AML-193 (cell line): ENCODE data around the gene FSTL5.

Experiments
- DNase-seq, 2 experiments: peaks; one replicate each; lab custom pipeline; 2025; lab: John Stamatoyannopoulos, UW

The FSTL5 gene

GRCh38 chr4:161937596-161937995, 226.2 kb downstream of the FSTL5 start:
- DNase-seq, result no peak

DNA sequence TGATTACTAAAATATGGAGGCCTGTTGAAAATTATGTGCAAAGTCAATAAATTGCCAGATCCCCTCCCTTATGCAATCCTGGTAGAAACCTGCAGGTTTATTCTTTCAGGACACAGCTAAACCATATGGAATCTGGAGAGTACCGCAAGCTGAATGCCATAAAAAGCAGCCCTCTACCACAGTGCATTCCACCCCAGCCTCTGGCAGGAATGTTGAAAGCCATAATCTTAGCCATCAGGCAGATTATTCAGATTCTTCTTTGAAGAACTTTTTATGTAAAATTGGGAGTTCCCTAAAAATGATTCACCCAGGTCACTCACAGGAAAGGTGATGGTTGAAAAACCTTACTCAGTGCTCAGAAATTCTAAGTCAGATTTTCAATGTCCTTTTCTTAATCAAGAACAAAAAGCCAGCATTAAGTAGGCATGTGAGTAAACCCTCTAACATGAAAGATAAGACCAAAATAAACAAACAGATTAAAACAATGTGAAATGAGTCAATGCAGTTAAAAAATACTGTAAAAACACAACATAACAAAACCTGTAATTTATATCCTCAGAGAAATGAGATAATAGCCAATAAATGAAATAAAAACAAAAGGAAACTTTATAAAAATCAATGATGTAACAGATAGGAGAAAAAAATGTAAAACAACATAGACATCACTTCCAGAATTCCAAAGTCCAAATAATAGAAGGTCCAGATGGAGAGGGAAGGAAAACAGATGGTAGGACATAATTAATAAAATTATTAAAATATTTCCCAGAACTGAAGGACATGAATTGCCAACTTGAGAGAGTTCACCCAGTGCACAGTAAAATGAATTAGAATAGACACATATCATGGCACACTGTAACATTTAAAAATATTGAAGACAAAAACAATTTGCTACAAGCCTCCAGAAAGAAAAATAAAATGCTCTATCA, 226.9 kb downstream of the FSTL5 start:
- no peak for DNase-seq

GRCh38 chr4:161931089-161931488, 232.7 kb downstream of the FSTL5 start:
- DNase-seq, result no peak

GRCh38 chr4:161929956-161930355, 233.8 kb downstream of the FSTL5 start:
- no peak for DNase-seq

- DNase-seq, result no peak
Measured at GRCh38 chr4:161926033-161926828, 237.6 kb downstream of the FSTL5 start.

- DNase-seq, result no peak
Measured at GRCh38 chr4:161920304-161921052, 243.3 kb downstream of the FSTL5 start.

DNA sequence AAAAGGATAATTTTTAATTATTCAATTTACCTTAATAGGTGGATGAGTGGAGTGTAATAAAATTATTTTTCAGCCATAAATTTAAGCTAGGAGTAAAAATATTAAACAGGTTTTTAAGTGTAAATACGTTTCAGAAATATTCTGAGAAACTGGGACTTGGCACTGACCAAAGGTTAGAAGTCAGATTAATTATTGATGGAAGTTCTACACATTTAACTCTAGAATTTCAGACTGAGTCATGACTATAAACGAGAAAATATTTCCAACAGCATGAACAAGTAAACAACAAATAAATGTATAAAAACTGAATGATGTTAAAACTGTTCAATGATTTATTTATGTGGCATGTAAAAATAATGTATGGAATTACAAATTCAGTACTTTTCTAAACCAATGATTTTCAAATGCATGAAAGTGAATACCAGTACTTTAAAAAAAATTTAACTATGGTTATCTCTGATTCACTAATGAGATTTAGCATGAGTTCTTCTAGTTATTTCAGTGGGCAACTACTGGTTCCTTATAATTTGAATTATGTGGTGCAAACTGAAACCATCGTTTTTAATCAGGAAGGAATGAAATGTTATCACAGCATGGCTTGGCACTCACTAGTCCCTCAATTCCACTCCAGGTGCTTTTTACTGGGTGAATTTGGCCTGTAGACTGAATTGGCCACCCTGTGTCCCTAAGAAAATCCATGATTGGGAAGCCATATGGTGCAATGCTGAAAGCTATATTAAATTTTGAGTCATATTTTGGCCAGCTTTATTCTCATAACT, 244.2 kb downstream of the FSTL5 start:
- no peak for DNase-seq

GRCh38 chr4:161916035-161916434, 247.8 kb downstream of the FSTL5 start:
- DNase-seq, result no peak

DNA sequence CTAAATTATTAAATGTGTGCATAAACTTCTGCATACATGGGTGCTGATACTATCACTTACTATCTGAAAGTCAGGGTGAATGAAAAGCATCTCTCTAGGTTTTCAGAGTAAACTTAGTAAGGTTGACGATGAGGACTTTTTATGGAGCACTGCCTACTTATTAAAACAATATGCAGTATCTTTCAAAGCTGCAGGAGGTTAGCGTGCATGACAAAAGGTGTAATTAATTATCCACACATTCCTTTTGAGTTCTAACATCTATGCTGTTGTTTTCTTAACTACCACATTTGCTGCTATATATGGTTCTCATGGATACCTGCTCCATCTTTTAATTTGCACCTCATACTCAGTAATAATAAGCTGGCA, 256.2 kb downstream of the FSTL5 start:
- DNase-seq, result no peak

DNA sequence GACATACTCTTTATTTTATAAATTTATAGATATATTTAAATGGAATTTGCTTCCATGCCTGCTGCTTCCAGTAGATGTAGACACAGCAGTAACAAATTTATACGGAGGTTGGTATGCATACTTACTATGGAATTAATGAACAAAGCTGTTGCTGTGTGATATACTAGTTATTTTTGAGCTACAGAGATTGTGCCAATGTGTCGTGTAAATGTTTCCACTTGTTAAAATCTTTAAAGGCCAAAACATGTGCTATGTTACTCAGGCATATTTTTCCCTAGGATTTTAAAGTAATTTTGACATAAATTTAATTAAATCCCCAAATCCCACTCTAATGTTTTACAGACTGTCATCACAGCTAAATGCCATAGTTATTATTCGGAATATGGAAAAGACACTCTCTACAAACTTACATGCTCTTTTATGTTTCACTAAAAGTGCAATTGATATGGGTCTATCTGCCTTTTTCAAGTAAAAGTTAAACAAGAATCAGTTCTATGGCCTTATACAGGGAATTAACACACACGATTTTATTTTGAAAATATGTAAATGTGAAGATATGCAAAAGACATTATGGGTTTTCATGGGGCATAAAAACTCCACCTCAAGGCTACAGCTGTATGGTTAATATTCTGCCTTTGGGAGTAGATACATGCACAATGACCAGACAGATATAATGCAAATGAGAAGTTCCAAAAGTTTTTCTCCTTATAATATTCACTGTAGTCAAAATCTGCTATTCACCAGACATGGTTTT, 256.8 kb downstream of the FSTL5 start:
- DNase-seq, result no peak

DNA sequence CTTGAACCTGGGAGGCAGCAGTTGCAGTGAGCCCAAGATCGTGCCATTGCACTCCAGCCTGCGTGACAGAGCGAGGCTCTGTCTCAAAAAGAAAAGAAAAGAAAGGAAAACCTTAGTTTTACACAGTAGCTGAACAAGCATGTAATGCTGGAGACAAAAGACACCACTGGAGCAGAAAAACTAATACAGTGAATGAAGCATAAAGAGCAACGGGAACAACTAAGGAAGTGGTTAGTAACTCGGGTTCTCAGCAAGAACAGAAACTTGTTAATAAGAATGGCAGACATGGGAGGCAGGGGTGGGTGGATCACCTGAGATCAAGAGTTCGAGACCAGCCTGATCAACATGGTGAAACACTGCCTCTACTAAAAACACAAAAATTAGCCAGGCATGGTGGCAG, 263.7 kb downstream of the FSTL5 start:
- no peak for DNase-seq

DNA sequence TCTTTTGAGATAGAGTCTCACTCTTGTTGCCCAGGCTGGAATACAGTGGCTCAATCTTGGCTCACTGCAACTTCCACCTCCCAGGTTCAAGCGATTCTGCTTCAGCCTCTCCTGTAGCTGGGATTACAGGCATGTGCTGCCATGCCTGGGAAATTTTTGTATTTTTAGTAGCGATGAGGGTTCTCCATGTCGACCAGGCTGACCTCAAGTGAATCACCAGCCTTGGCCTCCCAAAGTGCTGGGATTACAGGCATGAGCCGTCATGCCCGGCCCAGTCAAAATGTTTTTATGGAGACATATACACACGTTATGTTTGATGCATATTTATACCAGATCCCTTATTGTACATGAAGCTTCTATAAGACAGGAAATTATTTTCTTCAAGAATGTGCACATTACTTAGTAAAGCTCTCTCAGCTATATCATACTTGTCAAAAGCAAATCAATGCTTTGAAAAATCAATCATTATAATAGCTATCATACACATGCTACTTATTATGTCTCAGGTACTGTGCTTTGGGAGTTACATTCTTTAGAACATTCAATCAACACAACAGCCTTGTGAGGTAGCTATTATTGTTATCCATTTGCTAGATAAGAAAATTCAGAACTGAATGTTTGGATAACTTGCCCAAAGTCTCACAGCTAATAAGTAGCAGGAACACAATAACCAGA, 269.2 kb downstream of the FSTL5 start:
- no peak for DNase-seq

GRCh38 chr4:161894014-161894413, 269.8 kb downstream of the FSTL5 start:
- no peak for DNase-seq

DNA sequence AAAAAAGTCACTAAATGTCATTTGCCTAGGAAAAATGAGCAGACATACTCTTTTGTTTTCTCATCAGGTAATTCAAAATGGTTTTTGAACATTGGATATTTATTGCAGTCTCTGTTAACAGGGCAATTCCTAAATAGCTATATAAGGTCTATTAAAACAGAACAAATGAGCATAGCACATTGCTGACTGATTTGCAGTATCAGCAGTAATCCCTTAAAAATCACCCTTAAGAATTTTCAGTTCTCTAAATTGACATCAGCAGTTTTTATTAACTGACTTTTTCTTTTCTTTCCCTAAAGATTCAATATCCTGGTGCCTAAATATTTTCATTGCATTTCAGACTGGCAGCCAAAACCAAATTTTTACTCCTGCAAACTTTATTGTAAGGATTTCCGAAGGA, 270.2 kb downstream of the FSTL5 start:
- DNase-seq, result no peak

DNA sequence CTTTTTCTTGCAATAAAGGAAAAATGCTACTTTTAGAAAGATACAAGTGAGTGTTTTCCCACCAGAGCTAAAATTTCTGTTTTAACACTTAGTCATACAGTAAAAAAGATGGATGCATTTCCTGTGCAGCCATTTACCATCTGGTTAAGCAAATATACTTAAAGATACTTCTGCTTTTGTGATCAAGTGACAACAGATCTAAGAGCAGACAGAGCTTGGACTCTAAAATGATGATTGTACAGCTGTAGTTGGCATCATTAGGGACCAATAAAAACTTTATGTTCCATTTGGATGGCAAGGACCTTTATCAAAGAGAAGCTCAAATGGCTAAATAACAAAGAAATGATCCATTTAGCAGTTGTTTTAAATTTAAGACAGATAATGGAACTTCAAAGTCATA, 270.8 kb downstream of the FSTL5 start:
- no peak for DNase-seq

- DNase-seq, result no peak
Measured at GRCh38 chr4:161883157-161883556, 280.6 kb downstream of the FSTL5 start.

GRCh38 chr4:161881370-161881769, 282.4 kb downstream of the FSTL5 start:
- no peak for DNase-seq

GRCh38 chr4:161869511-161869910, 294.3 kb downstream of the FSTL5 start:
- no peak for DNase-seq

- no peak for DNase-seq
Measured at GRCh38 chr4:161856711-161857326, 307.0 kb downstream of the FSTL5 start.

DNA sequence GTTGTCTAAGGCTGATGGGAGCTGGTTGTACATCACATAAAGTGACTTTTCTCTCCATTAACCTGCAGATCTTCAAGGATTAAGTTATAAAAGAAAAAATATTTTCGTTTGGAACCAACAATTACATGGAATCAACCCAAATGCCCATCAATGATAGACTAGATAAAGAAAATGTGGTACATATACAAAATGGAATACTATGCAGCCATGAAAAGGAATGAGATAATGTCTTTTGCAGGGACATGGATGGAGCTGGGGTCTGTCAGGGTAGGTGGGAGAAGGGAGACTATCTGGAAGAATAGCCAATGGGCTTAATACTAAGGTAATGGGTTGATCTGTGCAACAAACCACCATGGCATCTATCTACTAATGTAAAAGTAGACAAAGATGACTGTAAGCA, 313.2 kb downstream of the FSTL5 start:
- DNase-seq, result no peak
